Measurements from ENCODE around the gene HOXA4.

- TF ChIP-seq CTCF (IDR thresholded peaks at IDR 0.05) (no peak), POLR2A (IDR thresholded peaks at IDR 0.05) (no peak)
Observed at GRCh38 chr7:27123477-27124053, 7.0 kb downstream of the HOXA4 start.
